ENCODE results near the gene SLC9A8. TPM values are rescaled to one million over a fixed set of nuclear protein-coding genes. Genes with fewer than 3 reads are reported as not detected.

Gene SLC9A8
- total and polyA plus RNA-seq, 2 of the 4 experiments (the other 2 are of a cell fraction), result 4.1 to 5.0 TPM

- Histone ChIP-seq H3K4me2 (ENCODE audit: low read depth, low read length) (no peak overlapping the region), H2AFZ (replicated peaks; ENCODE audit: low read length, poor library complexity) (no peak overlapping the region), H3K4me3 (ENCODE audit: insufficient read depth, low read depth, low read length) (no peak overlapping the region), H3K27me3 (ENCODE audit: control insufficient read depth, insufficient read depth, low read length) (no peaks in the 10 kb centered on the region), H3K4me1 (ENCODE audit: control insufficient read depth, insufficient read depth, low read length) (peaks cover 2% of the 10 kb centered on the region; the same call in 1 of the 2 replicates), H2BK15ac (ENCODE audit: low read depth, low read length) (no peak overlapping the region), H3K36me3 (ENCODE audit: control insufficient read depth, insufficient read depth, low read length) (peaks cover 18% of the 10 kb centered on the region), H3K4ac (ENCODE audit: low read depth, low read length) (no peak overlapping the region), H4K91ac (ENCODE audit: insufficient read depth, low read depth, low read length) (no peak overlapping the region), H2BK120ac (ENCODE audit: low read depth, low read length) (no peak overlapping the region), H4K8ac (ENCODE audit: low read depth in 2 of 2, low read length in 2 of 2) (no peak overlapping the region), H4K5ac (ENCODE audit: low read depth, low read length) (no peak overlapping the region), H3K14ac (replicated peaks; ENCODE audit: low read depth, low read length) (no peak overlapping the region), H3K9ac (ENCODE audit: low read depth, low read length) (no peak overlapping the region), H2AK9ac (replicated peaks; ENCODE audit: low read depth, low read length, poor library complexity) (no peak overlapping the region), H2BK5ac (ENCODE audit: low read depth, low read length, poor library complexity, severe bottlenecking) (no peak overlapping the region), H2BK20ac (ENCODE audit: low read depth, low read length) (no peak overlapping the region), H3K23ac (ENCODE audit: low read depth, low read length) (no peak overlapping the region), H3K9me3 (ENCODE audit: control insufficient read depth, insufficient read depth, low read length) (no peaks in the 10 kb centered on the region), H3K18ac (ENCODE audit: low read depth, low read length) (no peak overlapping the region), H4K20me1 (ENCODE audit: insufficient read depth, low read length) (no peaks in the 10 kb centered on the region), H3K79me1 (ENCODE audit: low read depth in 1 of 2, low read length in 2 of 2) (no peaks in the 10 kb centered on the region; a peak in 1 of 4 replicates), H3K27ac (ENCODE audit: insufficient read depth, low read length) (no peak overlapping the region), H3K56ac (ENCODE audit: extremely low read depth, insufficient read depth, low read length) (no peak overlapping the region), H3K9me1 (ENCODE audit: insufficient read depth, low read length) (peaks cover 4% of the 10 kb centered on the region; the same call in 1 of the 2 replicates), H2AK5ac (ENCODE audit: low read depth, low read length) (no peak overlapping the region)
- ATAC-seq (ENCODE audit: low read depth) (no peak), DNase-seq (no peak)
- intact Hi-C loops (cut with micrococcal nuclease), result no loop called here
- TF ChIP-seq MAZ (IDR thresholded peaks at IDR 0.05; ENCODE audit: borderline replicate concordance, low read depth, low read length) (no peak), CTCF (conservative IDR thresholded peaks at IDR 0.05; ENCODE audit: low read depth, low read length) (no peak), RFX5 (IDR thresholded peaks at IDR 0.05; ENCODE audit: low read depth, low read length) (no peak), RCOR1 (IDR thresholded peaks at IDR 0.05; ENCODE audit: insufficient replicate concordance, low read length) (no peak), CHD1 (IDR thresholded peaks at IDR 0.05; ENCODE audit: low read depth, low read length) (no peak), MXI1 (IDR thresholded peaks at IDR 0.05; ENCODE audit: borderline replicate concordance, low read depth, low read length) (no peak), USF2 (IDR thresholded peaks at IDR 0.05; ENCODE audit: low read depth, low read length) (no peak), NFE2L2 (IDR thresholded peaks at IDR 0.05; ENCODE audit: low read depth, low read length) (no peak), SMC3 (IDR thresholded peaks at IDR 0.05; ENCODE audit: low read depth, low read length) (no peak), BHLHE40 (IDR thresholded peaks at IDR 0.05; ENCODE audit: low read depth, low read length) (no peak), RAD21 (IDR thresholded peaks at IDR 0.05; ENCODE audit: low read length) (no peak), CEBPB (IDR thresholded peaks at IDR 0.05; ENCODE audit: low read depth, low read length) (no peak), POLR2A (IDR thresholded peaks at IDR 0.05; ENCODE audit: low read depth, low read length) (no peak), FOS (IDR thresholded peaks at IDR 0.05; ENCODE audit: low read depth, low read length) (no peak)
- TF ChIP-seq, protein P1, sequence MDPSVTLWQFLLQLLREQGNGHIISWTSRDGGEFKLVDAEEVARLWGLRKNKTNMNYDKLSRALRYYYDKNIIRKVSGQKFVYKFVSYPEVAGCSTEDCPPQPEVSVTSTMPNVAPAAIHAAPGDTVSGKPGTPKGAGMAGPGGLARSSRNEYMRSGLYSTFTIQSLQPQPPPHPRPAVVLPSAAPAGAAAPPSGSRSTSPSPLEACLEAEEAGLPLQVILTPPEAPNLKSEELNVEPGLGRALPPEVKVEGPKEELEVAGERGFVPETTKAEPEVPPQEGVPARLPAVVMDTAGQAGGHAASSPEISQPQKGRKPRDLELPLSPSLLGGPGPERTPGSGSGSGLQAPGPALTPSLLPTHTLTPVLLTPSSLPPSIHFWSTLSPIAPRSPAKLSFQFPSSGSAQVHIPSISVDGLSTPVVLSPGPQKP (IDR thresholded peaks at IDR 0.05; ENCODE audit: borderline replicate concordance, low read depth, low read length), result no peak
- POLR2A ChIA-PET (ENCODE audit: unreplicated experiment), result no interaction called here
- WGBS, 2 experiments (ENCODE audit: extremely low coverage in 2 of 2, insufficient read length in 1 of 2), result 53% methylated on average over 3 of the region's 5 CpGs; no CpG with 5 or more reads in 1 of the 2 experiments
- CTCF ChIA-PET, result no interaction called here
- dilution Hi-C loops (cut with HindIII; ENCODE audit: low sequenced_read_pairs, unreplicated experiment), result no loop called here
- no TSS peak for BruUV-seq (replicated peaks)
- in situ Hi-C loops (cut with MboI; ENCODE audit: low sequenced_read_pairs), result loop anchor here (25.0 kb wide), 1 partner anchor 532 kb away; no protein-coding TSS in a partner anchor
Measured at GRCh38 chr20:49868964-49869363, 56.3 kb downstream of the SLC9A8 start.
